ENCODE data around the gene MAGI2.

Gene MAGI2

DNA sequence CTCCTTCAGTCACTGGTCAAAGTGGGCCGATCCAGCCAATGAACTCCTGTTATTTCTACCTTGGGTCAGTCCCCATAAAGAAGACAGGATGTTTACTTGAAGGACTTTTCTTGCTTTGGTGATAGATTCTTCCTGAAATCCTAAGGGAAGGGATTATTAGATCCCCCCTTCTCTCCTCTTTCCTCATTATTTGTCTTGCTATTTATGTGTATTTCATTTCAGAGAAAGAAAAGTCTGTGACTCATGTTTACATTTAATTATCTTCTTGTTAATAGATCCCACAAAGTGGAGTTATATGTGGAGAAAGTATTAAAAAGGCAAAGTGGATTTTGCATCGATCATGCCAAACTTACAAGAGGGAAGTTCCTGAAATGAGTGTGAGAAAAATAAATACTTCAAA is 1313.4 kb downstream of the MAGI2 start:
- H3K27me3 ChIP-seq (ENCODE audit: control insufficient read depth, insufficient read depth, low read length): no peaks in the 10 kb centered on the region
- no peaks in the 10 kb centered on the region for H3K36me3 ChIP-seq (ENCODE audit: control insufficient read depth, insufficient read depth, low read length)
- no peak overlapping the region for H3K9ac ChIP-seq (ENCODE audit: low read length)
- no peak overlapping the region for H3K4me3 ChIP-seq (ENCODE audit: low read length)
- no peaks in the 10 kb centered on the region for H3K4me1 ChIP-seq (ENCODE audit: control insufficient read depth, insufficient read depth, low read length)
- no peak overlapping the region for H3K27ac ChIP-seq (ENCODE audit: low read depth, low read length)

DNA sequence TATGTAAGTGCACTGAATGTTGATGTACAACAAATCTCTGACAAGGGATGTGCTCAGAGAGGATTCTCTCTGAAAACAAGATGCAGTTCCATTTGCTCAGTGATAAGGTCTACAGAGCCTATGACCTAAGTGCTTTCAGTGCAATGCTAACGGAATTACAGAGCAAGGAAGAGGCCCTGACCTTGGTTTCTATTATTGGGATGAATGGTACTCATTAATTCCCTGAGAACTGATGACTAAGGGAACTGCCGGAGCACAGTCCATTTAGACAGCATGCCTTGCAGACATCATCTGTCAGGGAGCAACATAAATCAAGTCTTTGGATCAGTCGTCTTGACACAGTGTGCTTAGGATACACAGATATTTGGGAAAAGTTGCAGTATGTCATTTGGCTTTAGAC is 1314.1 kb downstream of the MAGI2 start:
- H3K4me1 ChIP-seq (ENCODE audit: control insufficient read depth, insufficient read depth, low read length): no peaks in the 10 kb centered on the region
- H3K36me3 ChIP-seq (ENCODE audit: control insufficient read depth, insufficient read depth, low read length): no peaks in the 10 kb centered on the region
- no peaks in the 10 kb centered on the region for H3K27me3 ChIP-seq (ENCODE audit: control insufficient read depth, insufficient read depth, low read length)
- H3K4me3 ChIP-seq (ENCODE audit: low read length): no peak overlapping the region
- H3K27ac ChIP-seq (ENCODE audit: low read depth, low read length): no peak overlapping the region
- no peak overlapping the region for H3K9ac ChIP-seq (ENCODE audit: low read length)

DNA sequence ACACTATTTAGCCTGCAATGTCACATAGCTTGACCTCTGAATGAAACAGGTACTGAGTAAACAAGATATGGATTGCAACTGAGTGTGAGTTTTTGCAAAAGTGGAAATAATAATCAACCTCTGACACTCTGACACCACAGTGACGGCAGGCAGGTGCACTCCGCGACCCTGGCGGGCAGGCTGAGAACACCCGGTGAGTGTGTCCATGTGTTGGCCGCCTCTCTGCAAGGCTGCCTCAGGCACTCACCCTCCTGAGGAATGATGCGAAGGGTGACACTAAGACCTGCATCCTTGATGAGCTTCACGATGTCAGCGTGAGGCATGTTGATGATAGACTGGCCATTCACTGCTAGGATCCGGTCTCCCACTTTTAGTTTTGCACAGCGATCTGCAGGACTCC is 1318.7 kb downstream of the MAGI2 start:
- Histone ChIP-seq H3K9ac (ENCODE audit: low read length) (no peak overlapping the region), H3K27ac (ENCODE audit: low read depth, low read length) (no peak overlapping the region), H3K27me3 (ENCODE audit: control insufficient read depth, insufficient read depth, low read length) (no peaks in the 10 kb centered on the region), H3K36me3 (ENCODE audit: control insufficient read depth, insufficient read depth, low read length) (no peaks in the 10 kb centered on the region), H3K4me3 (ENCODE audit: low read length) (no peak overlapping the region), H3K4me1 (ENCODE audit: control insufficient read depth, insufficient read depth, low read length) (no peaks in the 10 kb centered on the region)

DNA sequence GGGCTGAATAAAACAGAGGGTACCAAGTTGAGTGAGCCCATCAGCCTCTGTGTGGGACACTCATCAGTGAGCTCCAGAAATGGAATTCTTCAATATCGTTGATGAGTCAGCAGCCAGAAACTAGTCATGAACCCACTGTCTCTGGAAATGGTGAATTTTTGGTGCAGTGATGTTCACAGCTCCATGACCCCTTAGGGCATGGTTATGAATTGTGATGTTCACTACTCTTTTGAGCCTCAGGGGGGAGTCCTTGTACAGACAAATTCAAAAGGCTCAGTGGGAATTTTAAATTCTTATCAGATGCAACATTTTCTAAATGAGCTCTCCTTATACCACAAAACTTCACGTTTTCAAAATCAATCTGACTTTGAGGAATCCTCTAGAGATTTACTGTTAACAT is 1319.2 kb downstream of the MAGI2 start:
- Histone ChIP-seq H3K4me3 (ENCODE audit: low read length) (no peak overlapping the region), H3K9ac (ENCODE audit: low read length) (no peak overlapping the region), H3K36me3 (ENCODE audit: control insufficient read depth, insufficient read depth, low read length) (no peaks in the 10 kb centered on the region)

DNA sequence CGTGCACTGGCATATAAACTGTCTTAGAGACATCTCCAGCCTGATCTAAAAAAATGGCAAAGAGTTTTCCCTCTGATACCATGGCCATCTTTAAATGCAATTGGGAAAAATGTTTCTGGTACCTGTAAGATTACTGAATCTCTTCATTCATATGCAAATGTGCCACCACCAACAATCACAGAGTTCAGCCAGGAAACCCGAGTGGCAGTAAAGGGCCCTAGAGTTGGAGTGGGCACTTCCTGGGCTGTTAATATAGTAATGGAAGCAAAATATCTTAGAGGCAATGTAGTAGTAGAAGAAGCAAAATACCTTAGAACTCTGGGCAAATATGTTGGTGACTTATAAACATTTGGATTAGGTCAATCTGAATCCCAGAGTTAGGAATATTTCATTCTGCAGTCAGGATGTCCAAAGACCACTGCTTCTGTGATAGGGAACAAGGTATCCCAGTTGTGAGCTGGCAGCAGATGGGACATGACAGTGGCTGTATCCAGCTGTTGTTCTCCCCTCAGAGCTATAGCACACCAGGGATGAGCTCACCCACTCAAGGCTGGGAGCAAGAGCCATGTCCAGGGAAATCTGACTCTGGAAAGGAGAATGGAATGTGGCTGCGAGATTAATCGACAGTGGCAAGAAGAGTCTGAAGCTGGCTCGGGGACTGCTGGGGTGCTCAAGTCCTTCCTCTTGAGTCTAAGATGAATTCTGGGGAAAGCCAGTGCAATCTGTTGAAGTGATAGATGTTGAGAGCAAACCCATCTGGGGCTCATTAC is 1322.8 kb downstream of the MAGI2 start:
- H3K27me3 ChIP-seq (ENCODE audit: control insufficient read depth, insufficient read depth, low read length): no peaks in the 10 kb centered on the region
- H3K4me3 ChIP-seq (ENCODE audit: low read length): no peak overlapping the region
- no peaks in the 10 kb centered on the region for H3K4me1 ChIP-seq (ENCODE audit: control insufficient read depth, insufficient read depth, low read length)
- no peak overlapping the region for H3K9ac ChIP-seq (ENCODE audit: low read length)
- no peak overlapping the region for H3K27ac ChIP-seq (ENCODE audit: low read depth, low read length)
- no peaks in the 10 kb centered on the region for H3K36me3 ChIP-seq (ENCODE audit: control insufficient read depth, insufficient read depth, low read length)

More for the DNA sequence above, 1319.2 kb downstream of the MAGI2 start:
- Histone ChIP-seq H3K27ac (ENCODE audit: low read depth, low read length) (no peak overlapping the region), H3K4me1 (ENCODE audit: control insufficient read depth, insufficient read depth, low read length) (no peaks in the 10 kb centered on the region), H3K27me3 (ENCODE audit: control insufficient read depth, insufficient read depth, low read length) (no peaks in the 10 kb centered on the region)

DNA sequence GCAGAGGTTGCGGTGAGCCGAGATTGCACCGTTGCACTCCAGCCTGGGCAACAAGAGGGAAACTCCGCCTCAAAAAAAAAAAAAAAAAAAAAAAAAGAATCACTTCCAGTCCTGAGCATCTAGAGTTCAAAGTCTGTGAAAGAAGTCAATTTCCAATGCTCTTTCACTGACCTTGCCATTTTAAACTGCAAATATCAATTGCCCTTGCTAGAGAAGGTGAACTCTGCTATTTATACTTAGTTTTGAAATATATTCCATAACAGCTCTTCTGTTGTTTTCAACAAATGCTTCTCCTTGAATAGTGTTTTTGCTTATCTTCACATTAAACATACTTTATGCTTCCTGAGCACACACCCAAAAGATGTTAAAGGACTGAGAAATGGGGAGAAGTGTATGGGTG is 1323.6 kb downstream of the MAGI2 start:
- H3K36me3 ChIP-seq (ENCODE audit: control insufficient read depth, insufficient read depth, low read length): no peaks in the 10 kb centered on the region
- H3K4me3 ChIP-seq (ENCODE audit: low read length): no peak overlapping the region
- no peaks in the 10 kb centered on the region for H3K4me1 ChIP-seq (ENCODE audit: control insufficient read depth, insufficient read depth, low read length)
- H3K9ac ChIP-seq (ENCODE audit: low read length): no peak overlapping the region
- H3K27me3 ChIP-seq (ENCODE audit: control insufficient read depth, insufficient read depth, low read length): no peaks in the 10 kb centered on the region
- H3K27ac ChIP-seq (ENCODE audit: low read depth, low read length): no peak overlapping the region

DNA sequence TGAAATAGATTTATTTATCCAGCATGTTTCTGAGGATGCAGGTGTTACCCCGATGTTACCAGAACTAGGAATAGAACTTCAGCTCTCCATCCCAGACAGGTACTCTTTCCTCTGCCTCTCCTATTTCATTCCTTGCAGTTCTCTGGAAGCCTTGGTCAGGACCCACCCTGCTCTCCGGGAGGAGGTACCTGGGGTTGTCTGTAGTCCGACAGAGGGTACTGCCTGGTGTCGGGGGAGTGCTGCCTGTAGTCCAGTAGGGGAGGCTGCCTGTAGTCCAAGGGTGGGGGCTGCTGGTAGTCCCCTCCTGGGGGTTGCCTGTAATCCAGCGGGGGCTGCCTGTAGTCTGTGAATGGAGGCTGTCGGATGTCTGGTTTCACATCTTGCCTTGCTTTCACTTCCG is 1326.5 kb downstream of the MAGI2 start:
- Histone ChIP-seq H3K9ac (ENCODE audit: low read length) (no peak overlapping the region), H3K4me3 (ENCODE audit: low read length) (no peak overlapping the region), H3K36me3 (ENCODE audit: control insufficient read depth, insufficient read depth, low read length) (no peaks in the 10 kb centered on the region), H3K27ac (ENCODE audit: low read depth, low read length) (no peak overlapping the region), H3K27me3 (ENCODE audit: control insufficient read depth, insufficient read depth, low read length) (no peaks in the 10 kb centered on the region), H3K4me1 (ENCODE audit: control insufficient read depth, insufficient read depth, low read length) (no peaks in the 10 kb centered on the region)

DNA sequence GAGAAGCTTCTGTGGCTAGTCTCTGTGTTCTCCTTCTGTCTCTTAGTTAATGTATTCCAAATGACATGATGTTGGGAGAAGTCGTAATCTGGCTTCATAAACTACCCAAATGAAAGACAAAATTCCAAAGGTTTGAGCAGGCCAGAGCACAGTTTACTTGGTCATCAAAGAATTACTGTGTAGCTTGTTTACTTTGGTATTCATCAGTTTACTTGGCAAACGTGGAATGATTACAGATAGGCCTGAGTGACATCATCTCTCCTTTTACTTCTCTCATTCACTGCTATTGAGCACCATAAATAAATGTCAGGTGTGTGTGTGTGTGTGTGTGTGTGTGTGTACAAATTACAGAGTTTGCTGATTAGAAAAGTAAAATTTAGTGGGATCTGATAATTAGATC is 1327.6 kb downstream of the MAGI2 start:
- Histone ChIP-seq H3K9ac (ENCODE audit: low read length) (no peak overlapping the region), H3K27ac (ENCODE audit: low read depth, low read length) (no peak overlapping the region), H3K4me3 (ENCODE audit: low read length) (no peak overlapping the region), H3K4me1 (ENCODE audit: control insufficient read depth, insufficient read depth, low read length) (no peaks in the 10 kb centered on the region), H3K27me3 (ENCODE audit: control insufficient read depth, insufficient read depth, low read length) (no peaks in the 10 kb centered on the region), H3K36me3 (ENCODE audit: control insufficient read depth, insufficient read depth, low read length) (no peaks in the 10 kb centered on the region)

DNA sequence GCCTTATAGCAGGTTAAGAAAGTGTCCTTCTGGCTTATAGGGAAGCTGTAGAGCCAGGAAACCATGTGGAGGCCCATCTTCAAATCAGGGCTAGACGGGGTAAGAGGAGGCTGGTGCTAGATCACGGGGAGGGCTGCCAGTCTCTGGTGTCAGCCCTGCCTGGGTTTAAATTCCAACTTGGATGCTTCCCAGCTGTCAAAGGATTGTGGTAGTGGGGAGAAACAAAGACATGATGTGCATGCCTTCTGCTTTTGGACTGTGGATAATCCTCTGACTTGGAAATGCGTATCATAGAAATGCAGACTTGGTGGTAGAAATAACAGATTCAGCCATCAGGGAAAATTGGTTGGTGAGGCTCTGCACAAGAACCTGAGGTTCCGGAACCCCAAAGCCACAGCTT is 1329.3 kb downstream of the MAGI2 start:
- Histone ChIP-seq H3K4me3 (ENCODE audit: low read length) (no peak overlapping the region), H3K9ac (ENCODE audit: low read length) (no peak overlapping the region), H3K27me3 (ENCODE audit: control insufficient read depth, insufficient read depth, low read length) (no peaks in the 10 kb centered on the region), H3K4me1 (ENCODE audit: control insufficient read depth, insufficient read depth, low read length) (no peaks in the 10 kb centered on the region), H3K36me3 (ENCODE audit: control insufficient read depth, insufficient read depth, low read length) (no peaks in the 10 kb centered on the region), H3K27ac (ENCODE audit: low read depth, low read length) (no peak overlapping the region)

DNA sequence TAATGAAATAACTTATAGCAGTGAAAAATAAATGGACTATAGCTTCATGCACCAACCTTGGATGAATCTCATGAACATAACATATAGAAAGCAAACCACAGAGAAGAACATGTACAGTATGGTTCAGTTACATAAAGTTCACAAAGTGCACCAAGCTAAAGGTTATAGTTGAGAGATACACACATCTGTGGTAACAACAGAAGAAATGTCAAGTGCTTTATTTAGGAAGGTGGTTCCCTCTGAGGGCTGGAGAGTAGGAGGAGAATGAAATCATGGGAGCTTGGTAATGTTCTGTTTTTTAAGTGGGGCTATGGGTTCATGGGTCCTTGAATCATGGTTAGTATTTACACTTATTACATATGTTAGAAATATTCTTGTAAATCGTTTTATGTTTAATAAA is 1331.6 kb downstream of the MAGI2 start:
- Histone ChIP-seq H3K36me3 (ENCODE audit: control insufficient read depth, insufficient read depth, low read length) (no peaks in the 10 kb centered on the region), H3K4me3 (ENCODE audit: low read length) (no peak overlapping the region), H3K4me1 (ENCODE audit: control insufficient read depth, insufficient read depth, low read length) (no peaks in the 10 kb centered on the region), H3K27ac (ENCODE audit: low read depth, low read length) (no peak overlapping the region), H3K9ac (ENCODE audit: low read length) (no peak overlapping the region), H3K27me3 (ENCODE audit: control insufficient read depth, insufficient read depth, low read length) (no peaks in the 10 kb centered on the region)

DNA sequence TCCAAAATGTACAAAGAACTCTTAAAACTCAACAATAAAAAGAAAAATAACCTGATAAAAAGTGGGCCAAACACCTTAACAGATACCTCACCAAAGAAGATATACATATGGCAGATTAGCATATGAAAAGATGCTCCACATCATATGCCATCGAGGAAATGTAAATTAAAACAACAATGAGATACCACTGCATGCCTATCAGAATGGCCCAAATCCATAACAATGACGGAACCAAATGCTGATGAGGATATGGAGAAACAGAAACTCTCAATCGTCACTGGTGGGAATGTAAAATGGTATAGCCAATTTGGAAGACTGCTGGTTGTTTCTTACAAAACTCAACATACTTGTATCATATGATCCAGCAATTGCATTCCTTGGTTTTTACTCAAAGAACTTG is 1335.0 kb downstream of the MAGI2 start:
- Histone ChIP-seq H3K27ac (ENCODE audit: low read depth, low read length) (no peak overlapping the region), H3K36me3 (ENCODE audit: control insufficient read depth, insufficient read depth, low read length) (no peaks in the 10 kb centered on the region), H3K4me3 (ENCODE audit: low read length) (no peak overlapping the region), H3K9ac (ENCODE audit: low read length) (no peak overlapping the region), H3K4me1 (ENCODE audit: control insufficient read depth, insufficient read depth, low read length) (no peaks in the 10 kb centered on the region), H3K27me3 (ENCODE audit: control insufficient read depth, insufficient read depth, low read length) (no peaks in the 10 kb centered on the region)

DNA sequence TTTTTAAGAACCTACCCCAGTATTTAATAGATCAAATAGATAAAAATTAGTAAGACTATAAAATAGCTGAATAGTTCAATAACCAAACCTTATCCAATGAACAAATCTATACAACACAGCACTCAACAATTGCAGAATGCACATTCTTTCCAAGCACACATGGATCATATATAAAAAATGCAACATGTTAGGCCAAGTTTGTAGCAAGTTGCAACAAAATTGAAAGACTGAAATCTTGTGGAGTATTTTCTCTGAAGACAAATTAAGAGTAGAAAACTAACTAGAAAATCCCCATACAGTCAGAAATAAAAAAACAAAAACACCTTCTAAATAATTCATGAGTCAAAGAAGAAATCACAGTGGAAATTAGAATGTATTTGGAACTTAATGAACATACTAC is 1337.6 kb downstream of the MAGI2 start:
- Histone ChIP-seq H3K4me3 (ENCODE audit: low read length) (no peak overlapping the region), H3K36me3 (ENCODE audit: control insufficient read depth, insufficient read depth, low read length) (no peaks in the 10 kb centered on the region), H3K27ac (ENCODE audit: low read depth, low read length) (no peak overlapping the region), H3K27me3 (ENCODE audit: control insufficient read depth, insufficient read depth, low read length) (no peaks in the 10 kb centered on the region), H3K9ac (ENCODE audit: low read length) (no peak overlapping the region), H3K4me1 (ENCODE audit: control insufficient read depth, insufficient read depth, low read length) (no peaks in the 10 kb centered on the region)

DNA sequence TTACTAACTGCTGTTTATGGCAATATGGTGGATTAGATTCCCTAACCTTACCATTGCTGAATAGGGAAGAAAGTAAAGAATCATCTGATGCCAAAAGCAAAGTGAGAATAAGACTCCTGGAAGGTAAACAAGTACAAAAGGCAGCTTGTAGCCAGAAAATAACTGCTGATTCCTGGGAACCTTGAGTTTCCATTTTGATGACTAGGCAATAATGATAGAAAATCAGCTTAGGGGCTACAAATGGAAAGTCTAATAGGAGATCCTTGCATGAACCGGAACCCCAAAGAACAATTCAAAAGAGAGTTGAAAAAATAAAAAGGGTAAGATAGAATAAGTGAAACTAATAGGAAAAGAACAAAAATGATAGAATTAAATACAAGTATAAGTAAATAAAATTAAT is 1338.5 kb downstream of the MAGI2 start:
- Histone ChIP-seq H3K27me3 (ENCODE audit: control insufficient read depth, insufficient read depth, low read length) (no peaks in the 10 kb centered on the region), H3K4me1 (ENCODE audit: control insufficient read depth, insufficient read depth, low read length) (no peaks in the 10 kb centered on the region), H3K27ac (ENCODE audit: low read depth, low read length) (no peak overlapping the region), H3K4me3 (ENCODE audit: low read length) (no peak overlapping the region), H3K9ac (ENCODE audit: low read length) (no peak overlapping the region), H3K36me3 (ENCODE audit: control insufficient read depth, insufficient read depth, low read length) (no peaks in the 10 kb centered on the region)

All from rectal smooth muscle tissue (tissue), 1 donor.